Pulmonary artery endothelial cell (primary cell): ENCODE measurements around the gene LCAT. TPM values are rescaled to one million over a fixed set of nuclear protein-coding genes. Genes with fewer than 3 reads are reported as not detected.
A peak's percentile ranks its signal among the peaks of the same experiment; 100 is the strongest.
"Not testable (repeated sequence)": the region's sequence is repeated elsewhere in the genome, so short reads cannot be mapped to it uniquely, and the experiment has no call there.

ENCODE experiments used
- DNase-seq: peaks from one replicate; pipeline ENCODE4 v3.0.0-alpha.2; 2011; ENCODE audit warnings: low read depth, low spot score
- total RNA-seq: library from RNA; depleted of rRNA; stranded (reverse); fragments of >200 nt; gene quantifications from 2 replicates; pipeline ENCODE4 v1.2.3, GENCODE V29; 2014

The LCAT gene
- total RNA-seq, 1 donor from 2014 or later, result 2.1 TPM

DNA sequence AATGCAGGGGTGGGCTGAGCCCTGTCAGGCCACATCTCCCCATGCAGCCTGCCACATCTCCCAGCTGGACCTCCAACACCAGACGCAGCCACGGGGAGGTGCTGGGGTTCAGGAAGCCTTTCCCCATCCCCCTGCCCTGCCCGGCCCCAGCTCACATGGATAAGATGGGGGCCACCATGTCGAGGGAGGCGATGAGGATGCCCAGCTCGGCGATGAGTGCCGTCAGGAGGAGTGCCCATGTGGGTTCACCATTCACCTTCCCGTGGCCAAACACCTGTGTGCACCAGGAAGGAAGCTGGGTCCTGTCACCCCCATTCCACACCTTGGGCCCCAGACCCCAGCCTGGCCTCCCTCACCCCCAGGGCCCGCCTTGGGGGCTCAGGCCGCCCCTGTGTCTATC is 5.7 kb upstream of the LCAT start:
- DNase-seq, result no peak

GRCh38 chr16:67948015-67948414 is 4.1 kb upstream of the LCAT start:
- DNase-seq, result no peak

GRCh38 chr16:67946966-67947558 is 3.1 kb upstream of the LCAT start:
- no peak for DNase-seq

DNA sequence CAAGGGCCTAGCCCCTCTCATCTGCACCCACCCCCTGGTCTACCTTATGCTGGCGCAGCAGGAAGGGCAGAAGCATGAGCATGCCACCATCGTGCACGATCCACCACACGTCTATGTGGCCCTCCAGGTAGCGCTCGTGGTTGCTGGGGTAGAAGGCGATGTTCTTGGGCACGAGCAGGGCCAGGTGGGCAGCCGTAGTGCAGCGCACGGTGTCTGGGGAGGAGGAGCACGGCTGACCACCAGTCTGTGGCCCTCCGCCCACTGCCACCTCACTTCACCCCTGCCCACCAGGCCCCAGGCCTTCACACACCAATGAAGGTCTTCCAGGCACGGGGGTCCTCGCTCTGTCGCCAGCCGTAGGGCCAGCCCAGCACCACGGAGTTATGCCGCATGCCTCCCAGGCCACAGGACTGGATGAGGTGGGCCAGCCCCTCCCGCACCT is 2.2 kb upstream of the LCAT start:
- DNase-seq, result no peak

DNA sequence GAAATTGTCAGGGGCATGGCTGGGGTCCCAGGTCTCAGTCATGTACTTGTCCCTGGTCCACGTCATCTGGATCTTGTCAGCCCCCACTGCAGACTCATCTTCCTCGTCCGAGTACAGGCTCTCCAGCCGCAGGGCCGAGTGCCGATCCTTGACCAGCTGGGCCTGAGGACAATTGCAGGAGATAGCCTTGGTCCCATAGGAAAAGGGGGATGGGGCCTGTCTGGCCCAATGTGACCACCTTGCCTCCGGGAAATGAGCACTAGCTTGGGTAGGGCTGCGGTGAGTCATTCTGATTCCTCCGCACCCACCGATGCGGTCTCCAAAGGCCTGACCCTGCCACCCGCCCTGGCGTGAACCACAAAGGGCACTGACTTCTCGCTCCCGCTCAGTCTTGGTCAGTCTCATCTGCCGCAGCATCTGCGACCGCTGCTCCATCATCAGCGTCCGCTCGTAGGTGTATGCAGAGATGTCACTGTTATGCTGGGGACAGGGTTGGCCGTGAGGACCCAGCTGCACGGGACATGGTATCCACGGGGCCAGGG is 1.5 kb upstream of the LCAT start:
- no peak for DNase-seq

GRCh38 chr16:67944690-67945391 is 921 bp upstream of the LCAT start:
- no peak for DNase-seq

DNA sequence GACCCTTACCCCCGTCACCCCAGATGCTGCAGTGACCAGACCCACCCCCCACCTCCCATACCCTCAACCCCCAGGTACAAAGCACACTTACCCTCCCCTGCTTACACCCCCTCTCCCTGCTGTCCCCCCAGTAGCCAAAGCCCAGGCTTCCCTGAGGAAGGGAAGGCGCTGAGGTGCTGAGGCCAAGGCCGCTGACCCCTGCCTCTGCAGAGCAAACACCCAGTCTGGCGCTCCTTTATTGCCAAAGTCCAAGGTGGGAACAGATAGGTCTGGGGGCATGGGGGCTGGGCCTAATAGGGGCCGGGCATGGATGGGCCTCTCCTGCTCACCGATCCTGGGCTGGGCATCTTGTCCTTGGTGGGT is 683 bp downstream of the LCAT start:
- no peak for DNase-seq

GRCh38 chr16:67942510-67943255 is 1.2 kb downstream of the LCAT start:
- DNase-seq, result no peak

DNA sequence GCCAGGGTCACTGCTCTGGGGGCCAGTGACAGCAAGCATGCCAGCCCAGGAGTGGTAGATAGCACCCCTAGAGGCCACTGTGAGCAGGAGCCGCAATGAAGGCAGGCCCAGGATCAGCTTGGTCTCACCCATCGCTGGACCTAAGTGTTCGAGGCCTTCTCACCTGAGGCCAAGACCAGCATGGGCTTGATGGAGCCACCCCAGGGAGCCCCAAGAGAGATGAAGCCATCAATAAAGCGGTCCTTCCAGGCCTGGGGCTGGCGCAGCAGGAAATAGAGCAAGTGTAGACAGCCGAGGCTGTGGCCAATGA is 1.8 kb downstream of the LCAT start:
- DNase-seq, result no peak

- DNase-seq, result no peak
Measured at GRCh38 chr16:67941469-67942199, 2.3 kb downstream of the LCAT start.

DNA sequence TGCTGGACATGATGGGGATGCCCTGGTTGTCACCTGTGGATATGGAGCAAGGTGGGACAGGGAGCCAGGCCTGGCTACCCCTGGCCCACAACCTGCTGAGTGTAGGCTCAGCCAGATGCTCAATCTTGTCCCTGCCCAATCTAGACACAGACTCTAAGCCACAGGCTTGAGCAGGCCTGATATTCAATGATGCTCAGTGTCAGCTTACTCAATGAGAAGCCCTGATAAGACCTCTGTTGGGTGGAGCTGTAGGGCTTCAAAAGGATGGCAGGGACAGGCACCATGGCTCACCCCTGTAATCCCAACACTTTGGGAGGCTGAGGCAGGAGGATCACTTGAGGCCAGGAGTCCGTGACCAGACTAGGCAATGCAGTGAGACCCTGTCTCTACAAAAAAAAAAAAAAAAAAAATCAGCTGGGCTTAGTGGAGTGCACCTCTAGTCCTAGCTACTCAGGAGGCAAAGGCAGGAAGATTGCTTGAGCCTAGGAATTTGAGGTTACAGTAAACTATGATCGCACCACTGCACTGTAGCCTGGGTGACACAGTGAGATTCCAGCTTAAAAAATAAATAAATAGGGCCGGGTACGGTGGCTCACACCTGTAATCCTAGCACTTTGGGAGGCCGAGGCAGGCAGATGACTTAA is 3.4 kb downstream of the LCAT start:
- DNase-seq, result no peak

GRCh38 chr16:67939507-67940445 is 4.1 kb downstream of the LCAT start:
- no peak for DNase-seq

DNA sequence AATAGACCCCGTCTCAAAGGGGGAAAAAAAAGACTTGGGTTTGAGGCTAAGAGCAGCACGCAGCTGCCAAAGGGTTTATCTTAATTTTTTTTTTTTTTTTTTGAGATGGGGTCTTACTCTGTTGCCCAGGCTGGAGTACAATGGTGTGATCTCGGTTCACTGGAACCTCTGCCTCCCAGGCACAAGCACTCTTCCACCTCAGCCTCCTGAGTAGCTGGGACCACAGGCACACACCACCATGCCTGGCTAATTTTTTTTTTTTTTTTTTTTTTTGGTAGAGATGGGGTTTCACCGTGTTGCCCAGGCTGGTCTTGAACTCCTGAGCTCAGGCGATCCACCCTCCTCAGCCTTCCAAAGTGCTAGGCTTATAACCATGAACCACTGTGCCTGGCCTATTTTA is 6.2 kb downstream of the LCAT start:
- DNase-seq, result not testable (repeated sequence)

DNA sequence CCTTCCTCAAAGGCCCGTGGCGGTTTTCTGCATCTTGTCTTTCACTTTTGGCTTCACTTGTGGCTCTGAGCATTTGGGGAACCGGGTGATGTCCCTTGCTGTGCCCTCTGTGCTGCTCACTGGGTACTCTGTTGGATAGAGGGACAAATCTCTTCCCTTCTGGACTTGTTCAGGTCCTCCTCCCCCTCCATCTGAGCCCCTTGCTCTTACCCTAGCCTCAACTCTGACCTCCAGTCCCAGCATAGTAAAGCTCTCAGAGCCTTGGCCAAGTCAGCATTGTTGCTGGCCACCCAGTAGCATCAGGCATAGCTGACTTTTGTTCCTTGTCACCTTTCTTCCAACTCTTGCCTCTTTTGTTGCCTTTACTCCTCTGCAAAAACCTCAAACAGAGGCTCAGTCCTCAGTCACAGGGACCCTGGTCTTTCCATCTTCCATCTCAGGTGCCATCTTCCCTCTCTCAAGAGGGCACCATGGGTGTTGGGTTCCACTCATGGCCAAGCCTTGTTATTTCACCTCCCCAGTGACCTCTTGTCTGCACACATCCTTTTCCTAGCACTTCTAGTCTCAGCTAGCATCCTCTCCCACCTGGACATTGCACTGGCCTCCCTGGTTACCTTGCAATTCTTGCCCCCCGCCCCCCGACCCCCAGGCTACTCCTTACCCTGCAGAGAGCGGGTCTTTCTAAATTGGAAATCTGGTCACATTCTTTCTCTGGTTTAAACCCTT is 6.9 kb downstream of the LCAT start:
- DNase-seq, result no peak

GRCh38 chr16:67936124-67936879 is 7.6 kb downstream of the LCAT start, which contains the start of gene PSMB10:
TSS of gene PSMB10 (minus strand) at chr16:67936850. CDS start at chr16:67936749, 101 bp downstream.
- DNase-seq, result no peak

GRCh38 chr16:67935402-67936123 is 8.4 kb downstream of the LCAT start:
- DNase-seq, result peak; percentile 61

GRCh38 chr16:67935101-67935401 is 8.9 kb downstream of the LCAT start:
- DNase-seq, result no peak
